Astrocyte (in vitro differentiated cells and primary cell): Measurements from ENCODE around the gene DOK5.

ENCODE experiments used
- EZH2 ChIP-seq: IDR thresholded peaks from 2 replicates; pipeline ENCODE4 v1.6.1; 2012; ENCODE audit warnings: mild to moderate bottlenecking, low read length, inconsistent platforms; ENCODE audit not compliant: insufficient read depth
- TF ChIP-seq, protein P1 (sequence below): IDR thresholded peaks from 2 replicates; pipeline ENCODE4 v1.5.1; 2011; ENCODE audit warnings: low read depth, mild to moderate bottlenecking, inconsistent platforms, low read length, moderate library complexity; ENCODE audit not compliant: insufficient read depth

DNA sequence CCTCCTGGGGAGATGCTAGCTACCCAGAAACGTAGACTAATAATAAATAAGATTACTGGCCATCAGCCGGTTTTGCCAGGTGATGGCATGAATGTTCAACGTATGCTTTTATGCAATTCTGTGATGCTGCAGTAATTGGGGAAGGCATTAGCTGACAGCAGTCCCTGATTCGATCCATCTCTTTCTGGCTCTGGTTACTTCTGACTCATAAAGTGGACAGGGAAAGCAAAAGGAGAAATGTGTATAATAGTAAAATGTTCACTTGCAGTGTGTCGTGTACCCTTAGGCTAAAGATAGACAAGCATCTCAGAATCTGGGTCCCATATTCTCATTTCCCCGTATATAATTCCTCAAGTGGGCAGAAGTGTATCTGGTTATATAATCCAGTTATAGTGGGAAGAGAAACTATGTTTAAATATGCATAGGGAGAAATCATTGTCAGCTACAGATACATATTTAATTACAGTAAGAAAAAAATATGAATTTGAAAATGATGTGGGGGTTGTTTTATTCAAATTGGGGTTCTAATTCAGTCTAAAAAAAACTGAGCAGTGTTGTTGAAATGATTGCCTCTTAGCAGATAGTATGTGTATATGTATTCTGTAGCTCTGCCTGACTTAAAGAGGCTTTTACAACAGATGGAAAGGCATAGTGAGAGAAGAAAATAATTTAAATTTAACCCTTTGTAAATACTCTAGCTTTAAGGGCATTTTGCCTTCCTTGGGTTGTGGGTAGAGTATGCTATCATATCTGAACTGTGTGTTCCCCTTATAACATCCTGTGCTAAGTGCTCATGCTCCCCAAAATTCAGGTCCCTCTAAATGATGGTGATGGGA is 40.6 kb downstream of the DOK5 start:
- TF ChIP-seq, protein P1, sequence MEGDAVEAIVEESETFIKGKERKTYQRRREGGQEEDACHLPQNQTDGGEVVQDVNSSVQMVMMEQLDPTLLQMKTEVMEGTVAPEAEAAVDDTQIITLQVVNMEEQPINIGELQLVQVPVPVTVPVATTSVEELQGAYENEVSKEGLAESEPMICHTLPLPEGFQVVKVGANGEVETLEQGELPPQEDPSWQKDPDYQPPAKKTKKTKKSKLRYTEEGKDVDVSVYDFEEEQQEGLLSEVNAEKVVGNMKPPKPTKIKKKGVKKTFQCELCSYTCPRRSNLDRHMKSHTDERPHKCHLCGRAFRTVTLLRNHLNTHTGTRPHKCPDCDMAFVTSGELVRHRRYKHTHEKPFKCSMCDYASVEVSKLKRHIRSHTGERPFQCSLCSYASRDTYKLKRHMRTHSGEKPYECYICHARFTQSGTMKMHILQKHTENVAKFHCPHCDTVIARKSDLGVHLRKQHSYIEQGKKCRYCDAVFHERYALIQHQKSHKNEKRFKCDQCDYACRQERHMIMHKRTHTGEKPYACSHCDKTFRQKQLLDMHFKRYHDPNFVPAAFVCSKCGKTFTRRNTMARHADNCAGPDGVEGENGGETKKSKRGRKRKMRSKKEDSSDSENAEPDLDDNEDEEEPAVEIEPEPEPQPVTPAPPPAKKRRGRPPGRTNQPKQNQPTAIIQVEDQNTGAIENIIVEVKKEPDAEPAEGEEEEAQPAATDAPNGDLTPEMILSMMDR = no peak
- TF ChIP-seq EZH2 = no peak
